Upper lobe of right lung (tissue), 1 donor: ENCODE measurements around the gene ARHGAP24. TPM values are rescaled to one million over a fixed set of nuclear protein-coding genes. Genes with fewer than 3 reads are reported as not detected.

Experiments
- ATAC-seq: fragments of 200-7000 bp; cut with Tn5 transposase; one replicate; pipeline ENCODE4 v1.9.1; 2020; ENCODE audit warnings: mild to moderate bottlenecking, moderate library complexity
- DNase-seq: peaks from one replicate; pipeline ENCODE4 v3.0.0-alpha.2; 2020
- H3K27ac ChIP-seq: fragments of 200-600 bp; one replicate; pipeline ENCODE4 v1.8.0; 2022
- H3K27me3 ChIP-seq: fragments of 200-600 bp; one replicate; pipeline ENCODE4 v1.8.0; 2022; ENCODE audit warnings: mild to moderate bottlenecking
- H3K36me3 ChIP-seq: fragments of 200-600 bp; one replicate; pipeline ENCODE4 v1.8.0; 2022
- H3K4me1 ChIP-seq: fragments of 200-600 bp; one replicate; pipeline ENCODE4 v1.8.0; 2022
- H3K4me3 ChIP-seq: fragments of 200-600 bp; one replicate; pipeline ENCODE4 v1.8.0; 2022; ENCODE audit warnings: mild to moderate bottlenecking
- H3K9me3 ChIP-seq: fragments of 200-600 bp; one replicate; pipeline ENCODE4 v1.8.0; 2022
- CTCF ChIP-seq: fragments of 200-600 bp; IDR thresholded peaks from one replicate; pipeline ENCODE4 v1.8.0; 2022; ENCODE audit warnings: antibody characterized with exemption
- intact Hi-C: fragments of 100-400 bp; cut with DNase I; formaldehyde crosslinking; loops from one replicate; pipeline ENCODE4 v1.11.0; 2022
- total RNA-seq: library from RNA; stranded (reverse); fragmentation: NEBNext Ultra II Directional; extraction: Animal tissue kit (Norgen Biotek cat#: 25700); gene quantifications from one replicate; pipeline ENCODE4 v1.2.1, GENCODE V29; 2021
- donor health status: DM: no; HTN: yes; CAD: no; lungs with severe emphysema.

The ARHGAP24 gene
- total RNA-seq, 1 donor from 2014 or later: 29.8 TPM

GRCh38 chr4:85681921-85682320, 207.0 kb downstream of the ARHGAP24 start:
- Histone ChIP-seq H3K27me3 (no peaks in the 10 kb centered on the region), H3K36me3 (no peaks in the 10 kb centered on the region), H3K27ac (no peak overlapping the region), H3K4me3 (no peak overlapping the region), H3K4me1 (no peaks in the 10 kb centered on the region), H3K9me3 (no peaks in the 10 kb centered on the region)
- TF ChIP-seq CTCF: no peak
- intact Hi-C loops: no loop called here
- DNase-seq (no peak), ATAC-seq (no peak)

GRCh38 chr4:85682391-85682790, 207.4 kb downstream of the ARHGAP24 start:
- Histone ChIP-seq H3K27me3 (no peaks in the 10 kb centered on the region), H3K27ac (no peak overlapping the region), H3K36me3 (no peaks in the 10 kb centered on the region), H3K9me3 (no peaks in the 10 kb centered on the region), H3K4me1 (no peaks in the 10 kb centered on the region), H3K4me3 (no peak overlapping the region)
- intact Hi-C loops: no loop called here
- ATAC-seq: no peak
- TF ChIP-seq CTCF: no peak
- DNase-seq: no peak

GRCh38 chr4:85684676-85685075, 209.7 kb downstream of the ARHGAP24 start:
- Histone ChIP-seq H3K36me3 (no peaks in the 10 kb centered on the region), H3K4me3 (no peak overlapping the region), H3K27ac (no peak overlapping the region), H3K9me3 (no peaks in the 10 kb centered on the region), H3K4me1 (no peaks in the 10 kb centered on the region), H3K27me3 (no peaks in the 10 kb centered on the region)
- intact Hi-C loops: no loop called here
- ATAC-seq: no peak
- no peak for TF ChIP-seq CTCF
- DNase-seq: no peak

- no peak for ATAC-seq
- no peak for DNase-seq
- Histone ChIP-seq H3K9me3 (no peaks in the 10 kb centered on the region), H3K27ac (no peak overlapping the region), H3K36me3 (no peaks in the 10 kb centered on the region), H3K27me3 (no peaks in the 10 kb centered on the region), H3K4me3 (no peak overlapping the region), H3K4me1 (no peaks in the 10 kb centered on the region)
- no peak for TF ChIP-seq CTCF
- intact Hi-C loops: no loop called here
Measured at GRCh38 chr4:85686398-85686797, 211.4 kb downstream of the ARHGAP24 start.

- Histone ChIP-seq H3K4me1 (no peaks in the 10 kb centered on the region), H3K9me3 (no peaks in the 10 kb centered on the region), H3K27ac (no peak overlapping the region), H3K27me3 (no peaks in the 10 kb centered on the region), H3K4me3 (no peak overlapping the region), H3K36me3 (no peaks in the 10 kb centered on the region)
- ATAC-seq (no peak), DNase-seq (no peak)
- TF ChIP-seq CTCF: no peak
- intact Hi-C loops: no loop called here
Measured at GRCh38 chr4:85688055-85688740, 213.2 kb downstream of the ARHGAP24 start.

GRCh38 chr4:85696661-85697060, 221.7 kb downstream of the ARHGAP24 start:
- no peaks in the 10 kb centered on the region for H3K36me3 ChIP-seq
- H3K9me3 ChIP-seq: no peaks in the 10 kb centered on the region
- no peak for DNase-seq
- H3K27me3 ChIP-seq: no peaks in the 10 kb centered on the region
- H3K4me1 ChIP-seq: no peaks in the 10 kb centered on the region
- no peak for ATAC-seq
- no peak overlapping the region for H3K27ac ChIP-seq
- intact Hi-C loops: no loop called here
- no peak for TF ChIP-seq CTCF
- no peak overlapping the region for H3K4me3 ChIP-seq
